Measurements from ENCODE around the gene OR51B4. TPM values are rescaled to one million over a fixed set of nuclear protein-coding genes. Genes with fewer than 3 reads are reported as not detected.

The OR51B4 gene
- total RNA-seq, 1 donor = not detected

DNA sequence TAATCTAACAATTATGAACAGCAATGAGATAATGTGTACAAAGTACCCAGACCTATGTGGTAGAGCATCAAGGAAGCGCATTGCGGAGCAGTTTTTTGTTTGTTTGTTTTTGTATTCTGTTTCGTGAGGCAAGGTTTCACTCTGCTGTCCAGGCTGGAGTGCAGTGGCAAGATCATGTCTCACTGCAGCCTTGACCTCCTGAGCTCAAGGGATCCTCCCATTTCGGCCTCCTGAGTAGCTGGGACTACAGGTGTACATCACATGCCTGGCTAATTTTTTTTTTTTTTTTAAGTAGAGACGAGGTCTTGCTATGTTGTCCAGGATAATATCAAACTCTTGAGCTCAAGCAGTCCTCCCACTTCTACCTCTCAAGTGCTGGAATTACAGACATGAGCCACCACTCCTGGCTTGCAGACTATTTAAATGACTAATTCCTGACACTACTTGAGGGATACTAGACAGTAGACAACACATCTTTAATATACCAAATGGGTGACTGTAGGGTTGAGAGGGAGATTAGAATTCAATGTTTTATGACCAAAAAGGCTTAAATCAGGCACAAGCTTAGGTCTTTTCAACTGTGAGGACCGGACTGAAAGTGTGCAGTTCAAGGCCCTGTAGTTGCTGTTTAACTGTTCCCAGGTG is 12.7 kb downstream of the OR51B4 start:
- Histone ChIP-seq H3K4me1 (ENCODE audit: insufficient read depth, low read length) (peaks cover 13% of the 10 kb centered on the region), H3K9me3 (ENCODE audit: low read depth, low read length) (no peaks in the 10 kb centered on the region), H2AFZ (ENCODE audit: low read length) (no peak overlapping the region), H3K4me3 (ENCODE audit: insufficient read depth, low read length) (no peak overlapping the region), H3K4me2 (ENCODE audit: insufficient read depth, low read length) (no peak overlapping the region), H3K27me3 (ENCODE audit: insufficient read depth, low read length) (no peaks in the 10 kb centered on the region), H4K20me1 (ENCODE audit: insufficient read depth, low read length) (no peaks in the 10 kb centered on the region), H3K27ac (ENCODE audit: low read depth, low read length) (no peak overlapping the region), H3K36me3 (ENCODE audit: insufficient read depth, low read length) (no peaks in the 10 kb centered on the region), H3K79me2 (ENCODE audit: insufficient read depth, low read length) (no peaks in the 10 kb centered on the region)
- TF ChIP-seq, protein P1, sequence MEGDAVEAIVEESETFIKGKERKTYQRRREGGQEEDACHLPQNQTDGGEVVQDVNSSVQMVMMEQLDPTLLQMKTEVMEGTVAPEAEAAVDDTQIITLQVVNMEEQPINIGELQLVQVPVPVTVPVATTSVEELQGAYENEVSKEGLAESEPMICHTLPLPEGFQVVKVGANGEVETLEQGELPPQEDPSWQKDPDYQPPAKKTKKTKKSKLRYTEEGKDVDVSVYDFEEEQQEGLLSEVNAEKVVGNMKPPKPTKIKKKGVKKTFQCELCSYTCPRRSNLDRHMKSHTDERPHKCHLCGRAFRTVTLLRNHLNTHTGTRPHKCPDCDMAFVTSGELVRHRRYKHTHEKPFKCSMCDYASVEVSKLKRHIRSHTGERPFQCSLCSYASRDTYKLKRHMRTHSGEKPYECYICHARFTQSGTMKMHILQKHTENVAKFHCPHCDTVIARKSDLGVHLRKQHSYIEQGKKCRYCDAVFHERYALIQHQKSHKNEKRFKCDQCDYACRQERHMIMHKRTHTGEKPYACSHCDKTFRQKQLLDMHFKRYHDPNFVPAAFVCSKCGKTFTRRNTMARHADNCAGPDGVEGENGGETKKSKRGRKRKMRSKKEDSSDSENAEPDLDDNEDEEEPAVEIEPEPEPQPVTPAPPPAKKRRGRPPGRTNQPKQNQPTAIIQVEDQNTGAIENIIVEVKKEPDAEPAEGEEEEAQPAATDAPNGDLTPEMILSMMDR (IDR thresholded peaks at IDR 0.05; ENCODE audit: extremely low read depth, low read depth, low read length) = no peak
- no peak for DNase-seq (ENCODE audit: insufficient read length, low spot score, missing footprints)

DNA sequence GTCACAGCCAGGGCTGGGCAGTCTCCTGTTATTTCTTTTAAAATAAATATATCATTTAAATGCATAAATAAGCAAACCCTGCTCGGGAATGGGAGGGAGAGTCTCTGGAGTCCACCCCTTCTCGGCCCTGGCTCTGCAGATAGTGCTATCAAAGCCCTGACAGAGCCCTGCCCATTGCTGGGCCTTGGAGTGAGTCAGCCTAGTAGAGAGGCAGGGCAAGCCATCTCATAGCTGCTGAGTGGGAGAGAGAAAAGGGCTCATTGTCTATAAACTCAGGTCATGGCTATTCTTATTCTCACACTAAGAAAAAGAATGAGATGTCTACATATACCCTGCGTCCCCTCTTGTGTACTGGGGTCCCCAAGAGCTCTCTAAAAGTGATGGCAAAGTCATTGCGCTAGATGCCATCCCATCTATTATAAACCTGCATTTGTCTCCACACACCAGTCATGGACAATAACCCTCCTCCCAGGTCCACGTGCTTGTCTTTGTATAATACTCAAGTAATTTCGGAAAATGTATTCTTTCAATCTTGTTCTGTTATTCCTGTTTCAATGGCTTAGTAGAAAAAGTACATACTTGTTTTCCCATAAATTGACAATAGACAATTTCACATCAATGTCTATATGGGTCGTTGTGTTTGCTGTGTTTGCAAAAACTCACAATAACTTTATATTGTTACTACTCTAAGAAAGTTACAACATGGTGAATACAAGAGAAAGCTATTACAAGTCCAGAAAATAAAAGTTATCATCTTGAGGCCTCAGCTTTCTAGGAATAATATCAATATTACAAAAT is 13.4 kb downstream of the OR51B4 start:
- H3K36me3 ChIP-seq (ENCODE audit: insufficient read depth, low read length) = no peaks in the 10 kb centered on the region
- no peaks in the 10 kb centered on the region for H3K27me3 ChIP-seq (ENCODE audit: insufficient read depth, low read length)
- peaks cover 13% of the 10 kb centered on the region for H3K4me1 ChIP-seq (ENCODE audit: insufficient read depth, low read length)
- H4K20me1 ChIP-seq (ENCODE audit: insufficient read depth, low read length) = no peaks in the 10 kb centered on the region
- TF ChIP-seq, protein P1 (IDR thresholded peaks at IDR 0.05; ENCODE audit: extremely low read depth, low read depth, low read length) = no peak
- no peak overlapping the region for H2AFZ ChIP-seq (ENCODE audit: low read length)
- H3K27ac ChIP-seq (ENCODE audit: low read depth, low read length) = no peak overlapping the region
- DNase-seq (ENCODE audit: insufficient read length, low spot score, missing footprints) = peak; percentile 8
- no peaks in the 10 kb centered on the region for H3K9me3 ChIP-seq (ENCODE audit: low read depth, low read length)
- no peaks in the 10 kb centered on the region for H3K79me2 ChIP-seq (ENCODE audit: insufficient read depth, low read length)
- H3K4me2 ChIP-seq (ENCODE audit: insufficient read depth, low read length) = no peak overlapping the region
- no peak overlapping the region for H3K4me3 ChIP-seq (ENCODE audit: insufficient read depth, low read length)

DNA sequence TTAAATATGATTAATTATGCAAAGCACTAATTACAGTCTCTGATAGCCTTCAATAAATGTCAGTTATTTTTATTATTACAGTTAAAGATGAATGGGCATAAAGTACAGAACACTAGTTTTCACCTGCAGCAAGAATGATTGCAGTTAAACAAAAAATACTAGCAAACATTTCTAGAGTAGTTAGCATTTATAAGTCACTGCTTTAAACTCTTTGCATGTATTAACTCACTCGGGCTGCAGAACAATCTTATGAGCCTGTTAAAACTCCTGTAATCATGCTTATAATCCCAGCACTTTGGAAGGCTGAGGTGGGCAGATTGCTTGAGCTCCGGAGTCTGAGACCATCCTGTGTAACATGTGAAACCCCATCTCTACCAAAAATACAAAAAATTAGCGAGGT is 14.8 kb downstream of the OR51B4 start:
- Histone ChIP-seq H3K79me2 (ENCODE audit: insufficient read depth, low read length) (no peaks in the 10 kb centered on the region), H3K27me3 (ENCODE audit: insufficient read depth, low read length) (no peaks in the 10 kb centered on the region), H3K4me1 (ENCODE audit: insufficient read depth, low read length) (peaks cover 9% of the 10 kb centered on the region), H3K4me3 (ENCODE audit: insufficient read depth, low read length) (no peak overlapping the region), H3K27ac (ENCODE audit: low read depth, low read length) (no peak overlapping the region), H3K36me3 (ENCODE audit: insufficient read depth, low read length) (no peaks in the 10 kb centered on the region), H3K9me3 (ENCODE audit: low read depth, low read length) (no peaks in the 10 kb centered on the region), H2AFZ (ENCODE audit: low read length) (no peak overlapping the region), H3K4me2 (ENCODE audit: insufficient read depth, low read length) (no peak overlapping the region), H4K20me1 (ENCODE audit: insufficient read depth, low read length) (no peaks in the 10 kb centered on the region)
- TF ChIP-seq, protein P1 (IDR thresholded peaks at IDR 0.05; ENCODE audit: extremely low read depth, low read depth, low read length) = no peak
- no peak for DNase-seq (ENCODE audit: insufficient read length, low spot score, missing footprints)

DNA sequence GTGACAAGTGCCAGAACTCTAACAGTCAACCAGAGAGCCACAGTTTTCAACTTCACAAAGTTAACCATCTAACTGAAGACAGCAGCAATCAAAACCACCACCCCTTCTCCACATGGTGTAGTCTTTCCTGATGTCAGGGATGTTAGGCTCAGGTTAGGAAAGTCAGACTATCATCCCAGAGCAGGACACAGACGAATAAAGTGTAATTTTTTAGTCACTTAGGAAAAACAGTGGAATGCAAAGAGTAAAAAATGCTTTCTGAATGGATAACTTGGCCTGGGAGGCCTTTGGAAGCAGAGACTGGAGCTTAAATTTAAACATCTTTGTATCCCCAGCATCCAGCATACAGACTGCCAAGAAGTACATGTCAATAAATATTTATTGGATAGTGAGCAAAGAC is 15.4 kb downstream of the OR51B4 start:
- H3K4me2 ChIP-seq (ENCODE audit: insufficient read depth, low read length) = no peak overlapping the region
- H3K4me1 ChIP-seq (ENCODE audit: insufficient read depth, low read length) = peaks cover 9% of the 10 kb centered on the region
- no peak overlapping the region for H2AFZ ChIP-seq (ENCODE audit: low read length)
- no peak overlapping the region for H3K4me3 ChIP-seq (ENCODE audit: insufficient read depth, low read length)
- TF ChIP-seq, protein P1 (IDR thresholded peaks at IDR 0.05; ENCODE audit: extremely low read depth, low read depth, low read length) = no peak
- no peaks in the 10 kb centered on the region for H3K27me3 ChIP-seq (ENCODE audit: insufficient read depth, low read length)
- H3K27ac ChIP-seq (ENCODE audit: low read depth, low read length) = no peak overlapping the region
- no peaks in the 10 kb centered on the region for H3K79me2 ChIP-seq (ENCODE audit: insufficient read depth, low read length)
- no peaks in the 10 kb centered on the region for H3K9me3 ChIP-seq (ENCODE audit: low read depth, low read length)
- DNase-seq (ENCODE audit: insufficient read length, low spot score, missing footprints) = no peak
- no peaks in the 10 kb centered on the region for H3K36me3 ChIP-seq (ENCODE audit: insufficient read depth, low read length)
- no peaks in the 10 kb centered on the region for H4K20me1 ChIP-seq (ENCODE audit: insufficient read depth, low read length)

Data from osteoblast (primary cell).